ENCODE measurements around the gene PIK3R2.

GRCh38 chr19:18109341-18109732 is 43.6 kb upstream of the PIK3R2 start:
- no peak for TF ChIP-seq CTCF (IDR thresholded peaks at IDR 0.05)
- no peak for TF ChIP-seq POLR2A (IDR thresholded peaks at IDR 0.05)
- no peak for TF ChIP-seq EP300 (IDR thresholded peaks at IDR 0.05; ENCODE audit: low read depth)
- no peak for TF ChIP-seq POLR2AphosphoS5 (IDR thresholded peaks at IDR 0.05)

Data from transverse colon (tissue), 4 donors.